Stimulated activated CD4-positive, alpha-beta T cell treated with anti-CD3 and anti-CD28 coated beads, Interleukin-2, amount 100 ng/mL, for 48 hours (primary cell): ENCODE results near the gene TIMM23B.
"Not testable (repeated sequence)": the region's sequence is repeated elsewhere in the genome, so short reads cannot be mapped to it uniquely, and the experiment has no call there.

Experiments
- DNase-seq, 2 donors: peaks; one replicate each; pipeline ENCODE4 v3.0.0-alpha.2; 2020

The TIMM23B gene

DNA sequence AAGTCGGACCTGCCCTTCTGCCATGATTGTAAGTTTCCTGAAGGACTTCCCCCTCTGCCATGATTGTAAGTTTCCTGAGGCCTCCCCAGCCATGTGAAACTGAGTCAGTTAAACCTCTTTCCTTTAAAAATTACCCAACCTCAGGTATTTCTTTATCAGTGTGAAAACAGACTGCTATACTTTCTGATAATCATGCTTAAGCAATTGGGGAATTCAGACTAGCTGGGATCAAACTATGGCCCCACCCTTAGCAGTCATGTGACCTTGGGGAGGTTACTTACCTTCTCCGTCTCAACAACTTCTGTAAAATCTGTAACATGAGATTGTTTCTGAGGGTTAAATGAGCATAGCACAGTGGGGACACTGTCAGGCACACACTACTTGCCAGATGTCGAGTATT is 45.4 kb downstream of the TIMM23B start:
- not testable (repeated sequence) for DNase-seq

DNA sequence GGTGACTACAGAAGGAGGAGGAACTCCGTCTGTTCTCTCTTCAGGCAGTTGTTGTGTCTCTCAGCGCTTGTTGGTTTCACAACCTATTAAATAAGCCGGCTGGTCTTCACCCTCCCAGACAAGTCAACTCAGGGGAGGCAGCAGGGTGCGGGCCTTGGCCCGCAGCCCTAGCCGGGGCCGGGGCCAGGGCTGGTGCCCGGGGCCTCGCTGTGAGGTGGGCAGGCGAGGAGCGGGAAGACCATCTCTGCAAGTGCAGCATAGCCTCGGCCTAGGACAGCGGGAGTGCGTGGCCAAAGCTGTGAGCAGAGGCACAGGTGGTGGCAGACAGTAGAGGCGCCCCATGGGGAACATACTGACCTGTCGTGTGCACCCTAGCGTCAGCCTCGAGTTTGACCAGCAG is 46.5 kb downstream of the TIMM23B start, which contains the start of gene AGAP6:
AGAP6 (plus strand) TSS at position 31 of the 400 bp plus-strand sequence; CDS start at position 341, 310 bp downstream.
- DNase-seq, result not testable (repeated sequence)

DNA sequence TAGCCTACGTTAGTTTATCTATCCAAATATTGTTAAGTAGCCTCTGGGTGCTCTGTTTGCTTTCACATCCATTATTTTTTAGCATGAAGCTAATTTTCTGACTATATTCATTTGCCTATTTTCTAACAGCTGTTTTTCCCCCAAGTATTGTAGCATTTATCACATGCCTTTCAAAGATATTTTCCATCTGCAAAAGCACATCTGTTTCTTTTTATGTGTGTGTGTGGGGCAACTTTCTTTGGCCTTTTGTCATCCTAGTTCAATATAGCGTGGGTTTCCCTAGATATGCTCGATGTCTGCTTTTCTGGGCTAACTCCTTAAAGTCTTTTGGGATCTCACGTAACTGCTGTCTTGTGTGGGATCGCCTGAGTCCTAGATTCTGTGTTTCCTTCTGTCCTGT is 53.5 kb downstream of the TIMM23B start:
- DNase-seq, result not testable (repeated sequence)

DNA sequence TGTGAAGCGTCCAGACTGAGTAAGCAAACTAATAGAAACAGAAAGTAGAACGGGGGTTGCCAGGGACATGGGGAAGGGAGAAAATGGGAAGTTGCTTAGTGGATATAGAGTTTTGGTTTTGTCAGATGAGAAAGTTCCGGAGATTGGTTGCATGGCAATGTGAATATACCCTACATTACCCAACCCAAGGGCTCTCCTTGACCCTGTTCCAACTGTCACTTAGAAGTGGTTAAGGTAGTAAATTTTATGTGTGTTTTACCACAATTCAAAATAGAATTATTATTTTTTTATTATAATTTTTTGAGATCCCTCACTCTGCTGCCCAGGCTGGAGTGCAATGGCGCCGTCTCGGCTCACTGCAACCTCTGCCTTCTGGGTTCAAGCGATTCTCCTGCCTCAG is 72.2 kb downstream of the TIMM23B start:
- DNase-seq, result not testable (repeated sequence)

DNA sequence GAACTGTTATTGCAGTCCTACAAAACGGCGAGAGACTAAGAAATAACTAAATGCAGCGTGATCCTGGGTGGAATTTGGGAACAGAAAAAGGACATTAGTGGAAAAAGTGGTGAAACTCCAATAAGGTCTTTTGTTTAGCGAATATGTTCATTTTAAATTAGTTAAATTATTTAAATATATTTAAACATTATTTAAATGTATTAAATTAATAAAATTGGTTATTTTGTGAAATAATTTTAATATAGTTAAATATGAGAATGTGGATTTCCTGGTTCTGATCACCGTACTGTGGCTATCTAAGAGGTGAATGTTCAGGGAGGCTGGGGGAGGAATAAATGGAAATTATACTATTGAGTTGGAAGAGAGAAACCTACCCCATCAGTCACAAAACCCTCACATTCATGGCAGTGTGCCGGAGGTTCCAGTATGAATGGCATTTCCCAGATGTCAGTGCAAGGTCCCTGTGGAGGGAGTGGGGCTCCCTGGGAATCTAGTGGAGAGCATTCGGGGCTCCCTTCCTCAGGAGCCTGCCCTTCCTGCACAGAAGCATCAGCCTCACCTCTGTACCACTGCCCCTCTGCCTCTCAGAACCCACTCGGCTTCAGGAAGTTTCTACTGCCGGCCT is 73.9 kb downstream of the TIMM23B start:
- DNase-seq, result not testable (repeated sequence)

DNA sequence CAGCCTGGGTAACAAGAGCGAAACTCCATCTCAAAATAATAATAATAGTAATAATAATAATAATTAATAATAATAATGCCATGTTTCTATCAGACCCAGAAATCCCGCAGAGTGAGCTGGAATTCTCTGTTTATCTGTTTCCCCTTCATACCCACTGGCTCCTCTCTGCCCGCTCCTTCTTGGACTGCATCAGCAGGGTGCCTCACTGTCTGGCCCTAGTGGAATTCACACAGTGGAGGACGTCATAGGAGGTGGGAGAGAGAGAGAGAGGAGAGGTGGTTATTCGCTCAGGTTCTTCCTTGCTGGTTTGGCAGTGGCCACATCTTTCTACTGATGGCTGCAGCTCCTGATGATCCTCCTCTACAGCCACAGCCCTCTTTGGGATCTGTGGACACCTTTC is 75.1 kb downstream of the TIMM23B start:
- DNase-seq, result not testable (repeated sequence)

DNA sequence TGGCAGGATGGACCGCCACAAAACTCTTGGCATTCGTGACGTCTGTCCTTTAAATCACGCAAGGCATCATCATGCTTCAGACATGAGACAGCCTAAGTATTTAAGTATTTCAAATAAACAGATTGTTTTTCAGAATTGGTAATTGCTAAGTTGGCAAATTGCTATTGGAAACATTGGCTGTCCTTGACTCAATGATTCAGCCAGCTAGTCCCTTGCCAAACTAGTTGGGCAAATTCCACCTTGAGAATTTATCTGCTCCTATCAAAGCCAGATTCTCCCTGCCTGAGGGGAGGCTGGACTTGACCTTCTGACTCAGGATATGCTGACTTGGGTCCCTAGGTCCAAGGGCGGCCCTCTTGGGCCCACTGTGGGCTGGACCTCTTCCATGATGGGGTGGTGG is 75.8 kb downstream of the TIMM23B start:
- not testable (repeated sequence) for DNase-seq

DNA sequence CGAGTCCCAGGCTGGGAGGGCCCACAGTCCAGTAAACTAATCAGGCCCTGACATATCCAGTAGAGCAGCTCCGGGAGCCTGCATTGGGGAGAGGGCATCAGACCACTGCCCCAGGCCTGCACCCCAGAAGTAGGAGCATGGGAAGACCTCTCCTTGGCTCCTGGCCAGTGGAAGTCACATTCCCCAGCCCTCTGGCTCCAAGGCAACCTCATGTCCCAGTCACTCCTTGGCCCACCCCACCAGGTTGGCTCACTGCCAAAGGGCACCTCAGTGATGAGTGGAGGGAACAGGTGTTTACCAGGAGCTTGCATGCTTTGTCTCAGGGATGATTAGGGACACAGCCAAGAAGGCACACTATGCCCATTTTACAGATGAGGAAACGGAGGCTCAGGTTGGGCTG is 77.4 kb downstream of the TIMM23B start:
- not testable (repeated sequence) for DNase-seq

DNA sequence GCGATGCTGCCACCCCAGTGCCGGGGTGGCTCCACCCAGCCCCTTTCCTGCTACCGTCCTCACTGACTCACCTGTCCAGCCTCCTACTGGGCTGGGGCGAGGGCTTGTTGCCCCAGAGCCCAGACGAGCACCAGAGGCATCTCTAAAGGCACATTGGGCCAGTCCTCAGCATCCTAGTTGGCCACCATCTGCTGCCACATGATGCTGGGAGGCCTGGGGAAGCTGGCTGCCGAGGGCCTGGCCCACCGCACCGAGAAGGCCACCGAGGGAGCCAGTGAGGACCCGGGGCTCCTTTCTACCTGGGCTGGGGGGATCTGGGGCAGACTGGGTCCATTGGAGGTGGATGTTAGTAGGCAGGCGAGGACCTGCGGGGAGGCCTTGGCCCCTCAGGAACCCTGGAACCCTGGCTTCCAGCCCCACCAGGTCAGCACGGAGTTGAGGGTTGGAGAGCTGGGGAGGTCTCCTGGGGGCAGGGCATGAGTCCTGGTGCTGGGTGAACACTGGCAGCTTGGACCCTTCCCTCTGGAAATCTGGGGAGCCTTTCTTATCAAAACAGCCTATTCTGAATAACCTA is 78.7 kb downstream of the TIMM23B start:
- not testable (repeated sequence) for DNase-seq

DNA sequence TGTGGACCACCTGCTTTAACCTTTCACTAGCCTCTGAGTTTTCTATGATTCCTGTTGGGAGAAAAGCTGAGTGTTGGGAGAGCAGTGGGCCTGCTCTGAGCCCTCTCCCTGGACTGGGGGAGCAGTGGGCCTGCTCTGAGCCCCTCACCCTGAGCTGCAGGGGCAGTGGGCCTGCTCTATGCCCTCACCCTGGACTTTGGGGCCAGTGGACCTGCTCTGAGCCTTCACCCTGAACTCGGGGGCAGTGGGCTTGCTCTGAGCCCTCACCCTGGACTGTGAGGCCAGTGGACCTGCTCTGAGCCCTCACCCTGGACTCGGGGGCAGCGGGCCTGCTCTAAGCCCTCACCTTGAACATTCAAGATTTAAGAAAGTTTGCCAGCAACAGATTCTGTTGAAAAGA is 79.8 kb downstream of the TIMM23B start:
- DNase-seq, result no peak
